ENCODE data around the gene RNH1.

- peak; percentile 43 to 78 for TF ChIP-seq POLR2A (IDR thresholded peaks at IDR 0.05)
- TF ChIP-seq CTCF (IDR thresholded peaks at IDR 0.05): peak in 1 of 6 experiments; percentile 6
Measured at GRCh38 chr11:506238-506994, 626 bp downstream of the RNH1 start.

All from thyroid gland (tissue), 4 donors.